Measurements from ENCODE around the gene ANKRD44.
A peak's percentile ranks its signal among the peaks of the same experiment; 100 is the strongest.

Gene ANKRD44

GRCh38 chr2:197054437-197054836 is 256.1 kb downstream of the ANKRD44 start:
- no peak for TF ChIP-seq CTCF (IDR thresholded peaks at IDR 0.05; ENCODE audit: low read depth, low read length, missing control alignments)
- no peak for DNase-seq (ENCODE audit: extremely low read depth, low read depth)
- no peak overlapping the region for H3K4me3 ChIP-seq (replicated peaks; ENCODE audit: low read depth, low read length)

DNA sequence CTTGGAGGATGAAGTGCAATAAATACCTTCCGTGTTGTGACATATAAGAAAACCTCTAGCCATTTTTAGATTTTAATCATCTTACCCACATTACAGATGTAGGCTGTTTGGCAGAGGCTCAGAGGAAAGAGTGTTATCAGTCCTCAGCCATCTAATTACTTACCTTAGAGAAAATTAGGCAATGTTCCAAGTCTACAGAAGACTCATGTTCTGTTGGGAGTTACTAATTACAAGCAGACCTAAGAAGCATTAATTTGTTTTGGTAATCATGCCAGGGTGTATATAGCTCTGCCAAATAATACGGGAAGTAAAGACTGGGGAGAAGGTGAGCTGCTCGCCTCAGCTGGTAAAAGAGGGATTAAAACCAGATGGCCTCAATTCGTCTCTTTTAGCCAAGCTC is 258.2 kb downstream of the ANKRD44 start:
- DNase-seq (ENCODE audit: extremely low read depth, low read depth): no peak
- TF ChIP-seq CTCF (IDR thresholded peaks at IDR 0.05; ENCODE audit: low read depth, low read length, missing control alignments): no peak
- no peak overlapping the region for H3K4me3 ChIP-seq (replicated peaks; ENCODE audit: low read depth, low read length)

DNA sequence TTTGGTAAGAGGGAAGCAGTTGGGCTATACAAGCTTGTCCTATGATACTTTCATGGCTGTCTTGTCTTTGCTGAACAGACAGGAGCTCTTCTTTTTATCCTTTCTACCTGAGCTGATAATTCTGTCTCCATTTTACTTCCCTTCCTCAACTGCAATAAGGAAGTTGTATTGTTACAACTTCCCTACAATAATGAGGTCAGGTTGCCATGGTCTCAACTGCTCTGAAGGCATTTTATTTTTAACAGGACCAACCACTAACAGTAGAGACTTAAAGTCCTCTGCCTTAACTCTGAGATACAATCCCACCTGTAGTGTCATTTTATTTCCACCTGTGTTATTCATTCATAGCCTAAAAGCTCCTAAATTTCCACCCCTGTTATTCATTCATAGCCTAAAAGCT is 265.5 kb downstream of the ANKRD44 start:
- no peak overlapping the region for H3K4me3 ChIP-seq (replicated peaks; ENCODE audit: low read depth, low read length)
- no peak for DNase-seq (ENCODE audit: extremely low read depth, low read depth)
- no peak for TF ChIP-seq CTCF (IDR thresholded peaks at IDR 0.05; ENCODE audit: low read depth, low read length, missing control alignments)

- no peak overlapping the region for H3K4me3 ChIP-seq (replicated peaks; ENCODE audit: low read depth, low read length)
- no peak for DNase-seq (ENCODE audit: extremely low read depth, low read depth)
- TF ChIP-seq CTCF (IDR thresholded peaks at IDR 0.05; ENCODE audit: low read depth, low read length, missing control alignments): no peak
Measured at GRCh38 chr2:197042739-197043196, 267.8 kb downstream of the ANKRD44 start.

GRCh38 chr2:197037863-197038398 is 272.6 kb downstream of the ANKRD44 start:
- no peak overlapping the region for H3K4me3 ChIP-seq (replicated peaks; ENCODE audit: low read depth, low read length)
- no peak for DNase-seq (ENCODE audit: extremely low read depth, low read depth)
- peak; percentile 2 for TF ChIP-seq CTCF (IDR thresholded peaks at IDR 0.05; ENCODE audit: low read depth, low read length, missing control alignments)

- H3K4me3 ChIP-seq (replicated peaks; ENCODE audit: low read depth, low read length): no peak overlapping the region
- DNase-seq (ENCODE audit: extremely low read depth, low read depth): no peak
- no peak for TF ChIP-seq CTCF (IDR thresholded peaks at IDR 0.05; ENCODE audit: low read depth, low read length, missing control alignments)
Measured at GRCh38 chr2:197035002-197035401, 275.6 kb downstream of the ANKRD44 start.

DNA sequence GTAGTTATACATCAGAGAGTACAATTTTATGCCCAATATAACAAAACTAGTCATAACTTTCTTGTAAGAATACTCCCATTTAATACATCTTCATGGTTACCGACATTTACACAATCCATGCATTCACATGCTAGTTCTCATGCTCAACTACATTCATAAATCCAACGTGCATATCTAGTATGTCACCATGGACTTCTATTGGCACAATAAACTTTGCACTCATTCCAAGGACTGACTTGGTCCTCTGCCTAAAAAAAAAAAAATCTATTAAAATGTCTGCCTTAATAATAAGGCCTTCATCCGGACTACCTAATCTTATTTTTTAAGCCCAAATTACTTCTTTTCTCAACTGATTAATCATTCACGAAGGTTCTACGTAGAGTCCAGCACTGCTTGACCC is 276.3 kb downstream of the ANKRD44 start:
- DNase-seq (ENCODE audit: extremely low read depth, low read depth): no peak
- no peak overlapping the region for H3K4me3 ChIP-seq (replicated peaks; ENCODE audit: low read depth, low read length)
- no peak for TF ChIP-seq CTCF (IDR thresholded peaks at IDR 0.05; ENCODE audit: low read depth, low read length, missing control alignments)

Measured in HFF-Myc (cell line).